Activated CD4-positive, alpha-beta T cell treated with anti-CD3 and anti-CD28 coated beads for 1 hour (primary cell): ENCODE data around the gene PIN1.
"Not testable (repeated sequence)": the region's sequence is repeated elsewhere in the genome, so short reads cannot be mapped to it uniquely, and the experiment has no call there.

Experiments
- DNase-seq: peaks from one replicate; pipeline ENCODE4 v3.0.0-alpha.2; 2020

Gene PIN1

GRCh38 chr19:9834726-9835506, at the start of gene PIN1:
Gene PIN1, plus strand, starts transcription at chr19:9835318. Its CDS starts 27 bp downstream, at chr19:9835345.
- DNase-seq: peak; percentile 99

GRCh38 chr19:9785367-9786331, 49.5 kb upstream of the PIN1 start:
- peak; percentile 95 for DNase-seq

- DNase-seq: no peak
Observed at GRCh38 chr19:9786342-9786741, 48.8 kb upstream of the PIN1 start.

- DNase-seq: no peak
Observed at GRCh38 chr19:9786819-9787218, 48.3 kb upstream of the PIN1 start.

- DNase-seq: not testable (repeated sequence)
Observed at GRCh38 chr19:9788604-9789003, 46.5 kb upstream of the PIN1 start.

- no peak for DNase-seq
Observed at GRCh38 chr19:9789066-9789465, 46.1 kb upstream of the PIN1 start.

GRCh38 chr19:9789579-9789978, 45.5 kb upstream of the PIN1 start:
- not testable (repeated sequence) for DNase-seq

GRCh38 chr19:9791073-9791367, 44.1 kb upstream of the PIN1 start:
- not testable (repeated sequence) for DNase-seq

GRCh38 chr19:9791552-9792205, 43.4 kb upstream of the PIN1 start:
- DNase-seq: peak; percentile 89

GRCh38 chr19:9792206-9793070, 42.7 kb upstream of the PIN1 start:
- DNase-seq: peak; percentile 88

GRCh38 chr19:9793071-9793591, 42.0 kb upstream of the PIN1 start:
- DNase-seq: peak; percentile 48

- peak; percentile 75 for DNase-seq
Observed at GRCh38 chr19:9796113-9796773, 38.9 kb upstream of the PIN1 start.

- DNase-seq: no peak
Observed at GRCh38 chr19:9797871-9798270, 37.2 kb upstream of the PIN1 start.

GRCh38 chr19:9799162-9799561, 36.0 kb upstream of the PIN1 start:
- no peak for DNase-seq

- DNase-seq: no peak
Observed at GRCh38 chr19:9801976-9802375, 33.1 kb upstream of the PIN1 start.

- DNase-seq: no peak
Observed at GRCh38 chr19:9806803-9807202, 28.3 kb upstream of the PIN1 start.

- DNase-seq: no peak
Observed at GRCh38 chr19:9808855-9809824, 26.0 kb upstream of the PIN1 start.

GRCh38 chr19:9811139-9811538, 24.0 kb upstream of the PIN1 start:
- DNase-seq: no peak

GRCh38 chr19:9818175-9818733, 16.9 kb upstream of the PIN1 start:
- DNase-seq: no peak
